HCT116 (cell line): ENCODE measurements around the gene DRD2.

Experiments used
- CBX3 ChIP-seq: IDR thresholded peaks from 2 replicates; pipeline ENCODE4 v1.6.1; 2012; ENCODE audit warnings: low read depth
- CTCF ChIP-seq, 3 experiments: fragments of 200-600 bp in 1 of 3; sonication (generic) in 1 of 3; IDR thresholded peaks in 2 of 3; conservative IDR thresholded peaks in 1 of 3; 2 replicates each; pipeline ENCODE4 v1.5.1; 2012 to 2017; ENCODE audit warnings: low read depth in 2 of 3, low read length in 2 of 3, antibody characterized with exemption in 1 of 3, borderline replicate concordance in 1 of 3, control low read depth in 1 of 3, mild to moderate bottlenecking in 1 of 3, mixed read lengths in 1 of 3, mixed run types in 1 of 3, moderate library complexity in 1 of 3; ENCODE audit not compliant: insufficient read depth in 1 of 3
- POLR2A ChIP-seq: IDR thresholded peaks from 2 replicates; pipeline ENCODE4 v1.7.0; 2011; ENCODE audit warnings: borderline replicate concordance; ENCODE audit not compliant: insufficient read depth, insufficient read length; ENCODE audit errors: extremely low read depth
- POLR2AphosphoS5 ChIP-seq: IDR thresholded peaks from 2 replicates; pipeline ENCODE4 v1.6.1; 2011; ENCODE audit warnings: mild to moderate bottlenecking, low read depth, low read length, moderate library complexity
- RAD21 ChIP-seq: IDR thresholded peaks from 2 replicates; pipeline ENCODE4 v1.6.1; 2012; ENCODE audit warnings: low read depth, mild to moderate bottlenecking
- REST ChIP-seq: IDR thresholded peaks from 2 replicates; pipeline ENCODE4 v1.6.1; 2012; ENCODE audit warnings: low read depth
- SRF ChIP-seq: IDR thresholded peaks from 2 replicates; pipeline ENCODE4 v1.6.1; 2012; ENCODE audit warnings: low read depth
- YY1 ChIP-seq: IDR thresholded peaks from 2 replicates; pipeline ENCODE4 v1.6.1; 2011; ENCODE audit warnings: low read length, low read depth, moderate library complexity, mild to moderate bottlenecking; ENCODE audit not compliant: insufficient replicate concordance; ENCODE audit errors: extremely low read depth
- ZBTB33 ChIP-seq: IDR thresholded peaks from 2 replicates; pipeline ENCODE4 v1.6.1; 2011; ENCODE audit warnings: mild to moderate bottlenecking, low read length, moderate library complexity; ENCODE audit not compliant: insufficient replicate concordance; ENCODE audit errors: extremely low read depth
- ZFX ChIP-seq: fragments of 450-650 bp; IDR thresholded peaks from 2 replicates; pipeline ENCODE4 v1.6.1; 2017
- ZNF274 ChIP-seq: fragments of 200-500 bp; sonication (Bioruptor generic); IDR thresholded peaks from 2 replicates; pipeline ENCODE4 v1.6.1; 2014; ENCODE audit warnings: mild to moderate bottlenecking, low read depth, low read length, inconsistent platforms

GRCh38 chr11:113462830-113463229 lies 12.4 kb downstream of the DRD2 start:
- TF ChIP-seq CTCF (IDR thresholded peaks at IDR 0.05 in 2 of 3, conservative IDR thresholded peaks at IDR 0.05 in 1 of 3; ENCODE audit: borderline replicate concordance in 1 of 3, insufficient read depth in 1 of 3, low read depth in 2 of 3, low read length in 2 of 3) (no peak), ZFX (no peak), ZBTB33 (no peak), POLR2AphosphoS5 (no peak), SRF (no peak), POLR2A (no peak), CBX3 (no peak), YY1 (no peak), ZNF274 (no peak), RAD21 (no peak), REST (no peak)
